Caco-2 (cell line): ENCODE measurements around the gene TEF. TPM values are rescaled to one million over a fixed set of nuclear protein-coding genes. Genes with fewer than 3 reads are reported as not detected.

Experiments
- BruUV-seq: library from RNA; stranded (reverse); fragments of 400-500 nt; replicated peaks from 2 replicates; lab custom pipeline; 2021; lab: Mats Ljungman, UMichigan
- CTCF ChIA-PET: fragments of 300-600 bp; sonication (Branson Sonifier 250); formaldehyde crosslinking; loops from one replicate; lab custom pipeline; 2022; ENCODE audit warnings: antibody characterized with exemption; lab: Charles Lee
- POLR2A ChIA-PET: fragments of 300-600 bp; sonication (Branson Sonifier 250); formaldehyde crosslinking; loops from one replicate; lab custom pipeline; 2022; ENCODE audit warnings: antibody characterized with exemption; lab: Charles Lee
- DNase-seq, 2 experiments: peaks; one replicate each; pipeline versions ENCODE4 v3.0.0 to v3.0.0-alpha.2; 2020 to 2022
- H3K27me3 ChIP-seq: replicated peaks from 2 replicates; pipeline ENCODE4 v1.6.0; 2011; ENCODE audit warnings: low read length; ENCODE audit not compliant: control insufficient read depth, insufficient read depth
- H3K36me3 ChIP-seq: 2 replicates; pipeline ENCODE4 v1.5.1; 2011; ENCODE audit warnings: low read length; ENCODE audit not compliant: control insufficient read depth, insufficient read depth
- H3K4me1 ChIP-seq: fragments of 250-450 bp; sonication (Bioruptor Pico); 2 replicates; pipeline ENCODE4 v1.5.1; 2020; ENCODE audit warnings: mild to moderate bottlenecking
- H3K4me3 ChIP-seq: 2 replicates; pipeline ENCODE4 v1.5.1; 2011; ENCODE audit warnings: low read depth, mild to moderate bottlenecking, control low read depth, low read length
- H3K9me3 ChIP-seq: fragments of 250-450 bp; sonication (Bioruptor Pico); 2 replicates; pipeline ENCODE4 v1.5.1; 2020; ENCODE audit warnings: mild to moderate bottlenecking, moderate library complexity
- H3K27ac Mint-ChIP-seq: one replicate; pipeline ENCODE4 v1.8.0; 2022; ENCODE audit warnings: mixed read lengths; ENCODE audit not compliant: unreplicated experiment
- H3K27me3 Mint-ChIP-seq: one replicate; pipeline ENCODE4 v1.8.0; 2022; ENCODE audit warnings: mixed read lengths; ENCODE audit not compliant: insufficient read depth, unreplicated experiment
- H3K36me3 Mint-ChIP-seq: one replicate; pipeline ENCODE4 v1.8.0; 2022; ENCODE audit warnings: mild to moderate bottlenecking, mixed read lengths; ENCODE audit not compliant: insufficient read depth, unreplicated experiment
- H3K4me1 Mint-ChIP-seq: one replicate; pipeline ENCODE4 v1.8.0; 2022; ENCODE audit warnings: low read depth, mixed read lengths; ENCODE audit not compliant: unreplicated experiment
- H3K4me3 Mint-ChIP-seq: one replicate; pipeline ENCODE4 v1.8.0; 2022; ENCODE audit warnings: mild to moderate bottlenecking, moderate library complexity, mixed read lengths; ENCODE audit not compliant: unreplicated experiment
- H3K9me3 Mint-ChIP-seq: one replicate; pipeline ENCODE4 v1.8.0; 2022; ENCODE audit warnings: mixed read lengths; ENCODE audit not compliant: unreplicated experiment
- CTCF ChIP-seq, 2 experiments: fragments of 200-600 bp in 1 of 2; IDR thresholded peaks; 1 replicate in 1 of 2; 2 replicates in 1 of 2; pipeline versions ENCODE4 v1.5.1 to v1.8.0; 2011 to 2022; ENCODE audit warnings: antibody characterized with exemption in 1 of 2, control low read depth in 1 of 2, inconsistent platforms in 1 of 2, low read depth in 1 of 2, low read length in 1 of 2, mild to moderate bottlenecking in 1 of 2, moderate library complexity in 1 of 2; ENCODE audit not compliant: insufficient read depth in 1 of 2, severe bottlenecking in 1 of 2, unreplicated experiment in 1 of 2
- intact Hi-C: fragments of 100-400 bp; cut with micrococcal nuclease; formaldehyde crosslinking; loops from one replicate; pipeline ENCODE4 v1.10.0; 2022; ENCODE audit not compliant: unreplicated experiment
- total RNA-seq: library from RNA; stranded (reverse); gene quantifications from 2 replicates; pipeline ENCODE4 v1.2.3, GENCODE V29; 2022

The TEF gene
- total RNA-seq, 1 experiment from 2014 or later = 13.8 TPM

- POLR2A ChIA-PET = interaction anchor here (0.9 kb wide), 1 partner anchor 26 kb away, joined by 7 read pairs; the partner anchor contains the start of gene TEF
- peaks cover 42% of the 10 kb centered on the region for H3K4me1 ChIP-seq
Measured at GRCh38 chr22:41354979-41355378, 26.8 kb upstream of the TEF start.

GRCh38 chr22:41355895-41356294, 25.8 kb upstream of the TEF start:
- H3K4me1 Mint-ChIP-seq = peaks cover 19% of the 10 kb centered on the region
- peaks cover 59% of the 10 kb centered on the region for H3K36me3 Mint-ChIP-seq
- Histone ChIP-seq H3K9me3 (no peaks in the 10 kb centered on the region), H3K4me1 (peaks cover 41% of the 10 kb centered on the region), H3K4me3 (no peak overlapping the region), H3K27me3 (no peaks in the 10 kb centered on the region), H3K36me3 (peaks cover 7% of the 10 kb centered on the region)
- DNase-seq = no peak
- no peaks in the 10 kb centered on the region for H3K9me3 Mint-ChIP-seq
- H3K4me3 Mint-ChIP-seq = no peak overlapping the region
- CTCF ChIA-PET = no interaction called here
- TF ChIP-seq CTCF (IDR thresholded peaks at IDR 0.05; ENCODE audit: insufficient read depth in 1 of 2, low read depth in 1 of 2, low read length in 1 of 2, severe bottlenecking in 1 of 2, unreplicated experiment in 1 of 2) = no peak
- no peak overlapping the region for H3K27ac Mint-ChIP-seq
- POLR2A ChIA-PET = no interaction called here
- no TSS peak for BruUV-seq
- intact Hi-C loops = no loop called here
- no peaks in the 10 kb centered on the region for H3K27me3 Mint-ChIP-seq

More at GRCh38 chr22:41354979-41355378, 26.8 kb upstream of the TEF start:
- H3K4me1 Mint-ChIP-seq = peaks cover 28% of the 10 kb centered on the region
- Histone ChIP-seq H3K9me3 (no peaks in the 10 kb centered on the region), H3K4me3 (no peak overlapping the region), H3K36me3 (peaks cover 7% of the 10 kb centered on the region), H3K27me3 (no peaks in the 10 kb centered on the region)
- CTCF ChIA-PET = no interaction called here
- no TSS peak for BruUV-seq
- no peak for TF ChIP-seq CTCF (IDR thresholded peaks at IDR 0.05; ENCODE audit: insufficient read depth in 1 of 2, low read depth in 1 of 2, low read length in 1 of 2, severe bottlenecking in 1 of 2, unreplicated experiment in 1 of 2)
- intact Hi-C loops = no loop called here
- no peak for DNase-seq
- H3K9me3 Mint-ChIP-seq = no peaks in the 10 kb centered on the region
- H3K27me3 Mint-ChIP-seq = no peaks in the 10 kb centered on the region
- no peak overlapping the region for H3K27ac Mint-ChIP-seq
- H3K4me3 Mint-ChIP-seq = no peak overlapping the region
- peaks cover 62% of the 10 kb centered on the region for H3K36me3 Mint-ChIP-seq

- H3K4me1 Mint-ChIP-seq = peaks cover 18% of the 10 kb centered on the region
- TSS peak; percentile 5 for BruUV-seq
Measured at GRCh38 chr22:41356430-41357028, 25.2 kb upstream of the TEF start.

More at GRCh38 chr22:41356430-41357028, 25.2 kb upstream of the TEF start:
- H3K36me3 Mint-ChIP-seq = peaks cover 63% of the 10 kb centered on the region
- H3K27me3 ChIP-seq = no peaks in the 10 kb centered on the region
- H3K27me3 Mint-ChIP-seq = no peaks in the 10 kb centered on the region
- H3K9me3 Mint-ChIP-seq = no peaks in the 10 kb centered on the region
- intact Hi-C loops = no loop called here
- peaks cover 41% of the 10 kb centered on the region for H3K4me1 ChIP-seq
- ChIA-PET CTCF (no interaction called here), POLR2A (no interaction called here)
- H3K9me3 ChIP-seq = no peaks in the 10 kb centered on the region
- H3K27ac Mint-ChIP-seq = peak overlapping the region; percentile 48
- no peak for TF ChIP-seq CTCF (IDR thresholded peaks at IDR 0.05; ENCODE audit: insufficient read depth in 1 of 2, low read depth in 1 of 2, low read length in 1 of 2, severe bottlenecking in 1 of 2, unreplicated experiment in 1 of 2)
- no peak overlapping the region for H3K4me3 Mint-ChIP-seq
- no peak overlapping the region for H3K4me3 ChIP-seq
- DNase-seq = no peak
- H3K36me3 ChIP-seq = peaks cover 5% of the 10 kb centered on the region
